ENCODE results near the gene ALPL.
"Not testable (repeated sequence)": the region's sequence is repeated elsewhere in the genome, so short reads cannot be mapped to it uniquely, and the experiment has no call there.

The ALPL gene

DNA sequence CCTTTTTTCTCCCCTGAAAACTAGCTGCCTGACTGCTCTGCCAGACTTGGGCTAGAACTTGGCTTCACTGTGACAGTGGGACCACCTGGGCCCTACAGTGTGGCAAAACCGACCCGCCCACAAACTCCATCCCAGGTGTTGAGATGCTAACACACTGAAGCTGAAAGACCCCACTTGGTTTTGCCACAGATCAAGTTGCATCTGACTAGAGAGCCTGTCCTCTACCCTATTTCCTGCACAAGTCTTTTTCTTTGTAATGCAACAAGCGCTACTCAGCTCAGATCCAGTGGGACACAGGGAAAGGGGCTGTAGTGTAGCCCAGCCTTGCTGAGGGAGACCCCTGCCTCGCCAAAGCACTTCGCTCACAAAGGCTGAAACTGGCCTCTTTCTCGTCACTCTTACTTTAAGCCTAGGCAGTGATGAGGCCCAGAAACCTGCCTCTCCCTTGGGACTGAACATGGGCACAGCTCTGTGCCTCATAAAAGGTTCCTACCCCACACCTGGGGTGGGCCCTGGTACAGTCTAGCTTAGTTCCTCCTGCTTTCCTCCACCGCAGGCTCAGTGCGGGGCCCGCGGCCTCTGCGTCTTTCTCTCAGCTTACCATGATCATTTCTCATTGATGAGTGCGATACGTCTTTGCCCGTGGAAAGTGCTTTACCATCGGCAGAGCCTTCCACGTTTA is 9.7 kb downstream of the ALPL start:
- DNase-seq (ENCODE audit: low spot score in 2 of 2) = no peak
- no peak for ATAC-seq
- Mint-ChIP-seq H3K36me3 (no peaks in the 10 kb centered on the region), H3K4me3 (no peak overlapping the region), H3K9me3 (no peaks in the 10 kb centered on the region), H3K27ac (no peak overlapping the region), H3K4me1 (peaks cover 7% of the 10 kb centered on the region)

DNA sequence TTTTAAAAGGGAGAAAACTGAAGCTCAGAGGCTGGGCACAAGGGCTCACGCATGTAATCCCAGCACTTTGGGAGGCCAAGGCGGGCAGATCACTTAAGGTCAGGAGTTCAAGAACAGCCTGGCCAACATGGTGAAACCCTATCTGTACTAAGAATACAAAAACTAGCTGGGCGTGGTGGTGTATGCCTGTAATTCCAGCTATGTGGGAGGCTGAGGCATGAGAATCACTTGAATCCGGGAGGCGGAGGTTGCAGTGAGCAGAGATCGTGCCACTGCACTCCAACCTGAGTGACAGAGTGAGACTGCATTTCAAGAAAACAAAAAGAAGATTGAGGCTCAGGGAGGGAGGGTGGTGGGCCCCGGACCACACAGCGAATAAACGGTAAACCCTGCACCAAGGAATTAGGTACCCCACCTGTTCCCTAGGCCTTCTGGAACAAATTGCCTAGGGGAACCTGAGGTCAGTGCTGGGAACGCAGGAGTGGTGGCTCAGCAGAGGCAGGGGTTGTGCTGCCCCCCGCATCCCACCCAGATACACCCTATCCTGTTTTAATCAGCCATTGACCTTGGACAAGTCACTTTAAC is 10.4 kb downstream of the ALPL start:
- H3K9me3 Mint-ChIP-seq; H3K36me3 Mint-ChIP-seq; ATAC-seq; H3K4me3 Mint-ChIP-seq; H3K27ac Mint-ChIP-seq; DNase-seq (ENCODE audit: low spot score in 2 of 2); H3K4me1 Mint-ChIP-seq: not testable (repeated sequence)

DNA sequence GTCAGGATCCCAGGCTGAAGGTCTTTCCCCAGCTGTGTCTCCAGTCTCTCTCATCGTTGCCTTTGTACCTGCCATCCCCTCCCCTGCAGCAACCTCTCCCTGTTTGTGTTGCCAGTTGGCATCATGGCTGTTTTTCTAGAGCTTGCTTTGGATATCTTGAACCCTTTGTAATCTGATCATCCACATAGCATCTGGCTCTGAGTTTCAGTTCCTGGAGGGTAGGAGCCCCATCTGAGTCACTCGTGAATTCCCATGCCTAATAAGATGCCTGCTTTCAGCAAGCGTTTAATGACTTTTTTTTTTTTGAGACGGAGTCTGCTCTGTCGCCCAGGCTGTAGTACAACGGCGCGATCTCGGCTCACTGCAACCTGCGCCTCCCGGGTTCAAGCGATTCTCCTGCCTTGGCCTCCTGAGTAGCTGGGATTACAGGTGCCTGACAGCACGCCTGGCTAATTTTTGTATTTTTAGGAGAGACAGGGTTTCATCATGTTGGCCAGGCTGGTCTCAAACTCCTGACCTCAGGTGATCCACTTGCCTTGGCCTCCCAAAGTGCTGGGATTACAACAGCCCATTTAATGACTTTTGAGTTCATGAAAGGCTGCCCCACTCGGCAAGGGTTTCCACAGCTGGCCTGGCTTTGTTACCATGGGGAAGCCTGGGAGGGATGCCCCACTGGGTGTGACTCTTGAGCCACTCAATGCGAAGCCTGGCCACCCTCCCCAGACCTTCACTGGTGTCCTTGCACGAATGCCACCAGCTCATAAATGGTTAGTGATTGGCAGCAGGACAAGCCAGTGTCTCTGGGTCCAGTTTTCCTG is 11.9 kb downstream of the ALPL start:
- DNase-seq (ENCODE audit: low spot score in 2 of 2) (no peak), ATAC-seq (no peak)
- H3K36me3 Mint-ChIP-seq = no peaks in the 10 kb centered on the region
- H3K4me3 Mint-ChIP-seq = no peak overlapping the region
- no peaks in the 10 kb centered on the region for H3K4me1 Mint-ChIP-seq
- no peak overlapping the region for H3K27ac Mint-ChIP-seq
- H3K9me3 Mint-ChIP-seq = no peaks in the 10 kb centered on the region

DNA sequence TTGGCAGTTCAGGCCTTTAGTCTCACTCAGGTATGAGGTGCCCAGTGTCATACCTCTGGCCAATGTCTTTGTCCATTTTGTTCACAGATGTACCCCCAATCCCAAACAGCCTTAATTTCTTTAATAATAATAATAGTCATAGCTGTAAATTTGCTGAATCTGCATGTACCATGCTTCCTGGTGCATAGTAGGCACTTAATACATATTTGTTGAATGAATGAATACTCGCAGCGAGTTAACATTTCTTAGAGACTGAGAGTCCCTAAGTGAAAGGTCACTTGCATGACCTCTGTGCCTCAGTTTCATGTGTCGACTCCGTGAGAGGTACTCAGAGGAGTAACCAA is 12.5 kb downstream of the ALPL start:
- Mint-ChIP-seq H3K9me3 (no peaks in the 10 kb centered on the region), H3K27ac (no peak overlapping the region), H3K4me3 (no peak overlapping the region), H3K4me1 (peaks cover 4% of the 10 kb centered on the region), H3K36me3 (no peaks in the 10 kb centered on the region)
- ATAC-seq = no peak
- DNase-seq (ENCODE audit: low spot score in 2 of 2) = no peak

DNA sequence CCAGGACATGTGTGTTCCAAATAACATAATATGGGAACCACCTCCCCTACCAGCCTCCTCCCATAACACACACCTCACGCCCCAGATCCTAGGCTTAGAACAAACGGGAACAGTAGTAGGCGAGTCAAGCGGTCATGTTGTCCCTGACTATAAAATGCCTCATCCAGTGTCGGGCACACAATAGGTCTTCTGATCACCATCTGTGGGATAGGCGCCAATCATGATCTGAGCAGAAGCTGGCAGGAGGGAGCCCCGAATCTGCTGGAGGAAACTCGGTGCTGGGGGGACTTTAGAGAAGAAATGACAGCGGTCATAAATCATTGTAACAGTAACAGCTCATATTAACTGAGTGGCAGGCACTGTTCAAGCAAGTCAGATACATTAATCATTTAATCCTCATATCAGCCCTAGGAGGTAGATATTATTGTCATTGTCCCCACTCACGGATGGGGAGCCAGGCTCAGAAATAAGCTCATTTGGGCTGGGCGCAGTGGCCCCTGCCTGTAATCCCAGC is 13.4 kb downstream of the ALPL start:
- Mint-ChIP-seq H3K27ac (no peak overlapping the region), H3K4me3 (no peak overlapping the region), H3K4me1 (peaks cover 7% of the 10 kb centered on the region), H3K36me3 (no peaks in the 10 kb centered on the region), H3K9me3 (no peaks in the 10 kb centered on the region)
- ATAC-seq = no peak
- DNase-seq (ENCODE audit: low spot score in 2 of 2) = no peak

DNA sequence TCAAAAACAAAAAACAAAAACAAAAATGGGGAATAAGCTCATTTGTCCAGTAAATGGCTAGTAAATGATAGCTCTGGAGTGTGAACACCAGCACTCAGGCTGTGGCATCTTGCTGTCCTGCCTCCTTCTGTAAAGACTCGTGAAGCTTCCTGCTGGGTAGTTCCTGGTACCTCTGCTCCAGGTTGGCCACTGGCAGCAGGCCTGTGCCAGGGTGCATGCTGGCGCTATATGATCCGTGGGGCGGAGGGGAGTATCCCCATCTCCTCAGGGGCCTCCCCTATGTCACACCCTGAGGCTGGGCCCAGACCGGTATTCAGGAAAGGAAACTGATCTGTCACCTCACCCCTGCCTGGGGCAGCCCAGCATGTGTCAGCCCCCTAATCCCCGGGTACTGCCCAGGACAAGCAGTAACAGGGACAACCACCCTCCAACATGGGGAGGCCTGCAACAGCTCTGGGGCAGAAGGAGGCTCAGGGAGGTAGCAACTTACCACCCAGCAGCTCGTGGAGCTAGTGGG is 14.1 kb downstream of the ALPL start:
- peak; percentile 46 for ATAC-seq
- DNase-seq (ENCODE audit: low spot score in 2 of 2) = no peak
- no peak overlapping the region for H3K27ac Mint-ChIP-seq
- H3K4me1 Mint-ChIP-seq = peaks cover 7% of the 10 kb centered on the region
- no peaks in the 10 kb centered on the region for H3K9me3 Mint-ChIP-seq
- no peak overlapping the region for H3K4me3 Mint-ChIP-seq
- no peaks in the 10 kb centered on the region for H3K36me3 Mint-ChIP-seq

DNA sequence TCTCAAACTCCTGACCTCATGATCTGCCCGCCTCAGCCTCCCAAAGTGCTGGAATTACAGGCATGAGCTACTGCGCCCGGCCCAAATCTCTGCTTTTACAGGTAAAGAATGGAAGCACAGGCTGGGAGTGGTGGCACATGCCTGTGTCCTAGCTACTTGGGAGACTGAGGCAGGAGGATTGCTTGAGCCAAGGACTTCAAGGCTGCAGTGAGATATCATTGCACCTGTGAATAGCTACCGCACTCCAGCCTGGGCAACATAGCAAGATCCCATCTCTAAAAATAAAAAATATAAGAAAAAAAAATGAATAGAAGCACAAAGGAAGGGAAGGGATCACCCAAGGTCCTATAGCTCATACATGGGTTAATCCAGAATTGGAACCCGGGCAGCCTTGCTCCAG is 15.0 kb downstream of the ALPL start:
- Mint-ChIP-seq H3K27ac (no peak overlapping the region), H3K36me3 (no peaks in the 10 kb centered on the region), H3K4me1 (peaks cover 7% of the 10 kb centered on the region), H3K4me3 (no peak overlapping the region), H3K9me3 (no peaks in the 10 kb centered on the region)
- no peak for ATAC-seq
- no peak for DNase-seq (ENCODE audit: low spot score in 2 of 2)

DNA sequence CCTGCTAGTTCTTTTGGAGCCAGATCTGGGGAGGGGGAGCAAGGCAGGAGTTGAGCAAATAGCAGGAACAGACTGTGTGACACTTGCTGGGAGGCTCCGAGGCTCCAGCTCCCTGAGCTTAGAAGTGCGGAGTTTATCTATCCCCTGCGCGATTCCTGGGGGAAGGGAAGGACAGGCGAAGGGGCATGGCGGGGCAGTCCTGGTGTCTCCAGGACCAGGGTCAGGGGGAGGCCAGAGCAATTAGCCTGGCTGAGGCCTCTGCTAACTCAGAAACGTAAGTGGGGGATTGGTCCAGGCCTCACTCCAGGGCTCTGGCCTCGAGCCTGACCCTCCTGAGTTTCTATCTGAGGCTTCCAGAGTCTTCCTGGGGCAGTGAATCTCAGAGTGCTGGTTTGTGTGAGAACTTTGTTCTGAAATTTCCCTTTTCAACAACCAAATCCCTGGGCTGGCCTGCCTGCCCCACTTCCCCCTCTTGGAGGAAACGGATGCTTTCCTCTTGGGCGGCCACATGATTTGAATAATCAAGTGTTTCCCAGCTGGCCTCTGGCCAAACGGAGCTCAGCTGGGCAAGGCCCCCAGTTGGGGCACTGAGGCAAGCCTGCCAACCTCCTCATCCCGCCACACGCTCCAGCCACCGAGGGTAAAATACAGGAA is 15.6 kb downstream of the ALPL start:
- Mint-ChIP-seq H3K27ac (no peak overlapping the region), H3K9me3 (no peaks in the 10 kb centered on the region), H3K4me3 (no peak overlapping the region), H3K4me1 (peaks cover 7% of the 10 kb centered on the region), H3K36me3 (peaks cover 5% of the 10 kb centered on the region)
- no peak for DNase-seq (ENCODE audit: low spot score in 2 of 2)
- ATAC-seq = peak; percentile 19

DNA sequence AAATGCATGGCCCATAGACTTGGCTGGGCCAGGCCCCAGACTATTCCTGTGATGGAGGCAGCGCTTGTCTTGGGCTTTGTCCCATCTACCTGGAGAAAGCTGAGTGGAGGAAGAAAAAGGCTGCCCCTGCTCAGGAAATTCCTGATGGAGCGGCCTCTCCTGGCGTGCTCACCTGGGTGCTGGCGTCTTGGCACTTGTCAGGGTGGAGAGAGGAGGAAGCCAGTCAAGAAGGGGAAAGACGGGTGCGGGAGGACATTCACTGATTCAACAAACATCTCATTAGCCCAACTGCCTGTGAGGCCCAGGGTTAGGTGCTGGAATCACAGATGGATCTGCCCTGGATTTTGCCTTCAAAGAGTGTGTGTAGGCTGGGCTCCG is 16.1 kb downstream of the ALPL start:
- Mint-ChIP-seq H3K36me3 (peaks cover 5% of the 10 kb centered on the region), H3K4me3 (no peak overlapping the region), H3K9me3 (no peaks in the 10 kb centered on the region), H3K27ac (no peak overlapping the region), H3K4me1 (peaks cover 7% of the 10 kb centered on the region)
- no peak for DNase-seq (ENCODE audit: low spot score in 2 of 2)
- no peak for ATAC-seq

DNA sequence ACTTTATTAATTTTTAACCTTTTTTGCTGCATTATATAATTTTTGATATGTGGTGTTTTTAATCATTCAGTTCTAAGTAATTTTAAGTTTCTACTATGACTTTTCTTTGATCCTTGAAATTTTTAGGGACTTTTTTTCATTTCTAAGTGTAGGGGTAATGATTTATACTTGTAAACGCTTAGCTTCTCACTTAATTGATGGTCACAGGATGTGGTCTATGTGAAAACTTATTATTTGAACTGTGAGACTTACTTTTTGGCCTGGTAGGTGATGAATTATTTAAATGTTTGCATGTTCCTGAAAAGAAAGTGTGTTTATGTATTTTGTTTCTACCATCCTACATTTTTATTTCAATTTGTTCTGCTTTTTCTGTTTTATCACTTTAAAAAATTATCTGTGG is 17.2 kb downstream of the ALPL start:
- Mint-ChIP-seq H3K27ac (no peak overlapping the region), H3K9me3 (no peaks in the 10 kb centered on the region), H3K36me3 (peaks cover 5% of the 10 kb centered on the region), H3K4me1 (peaks cover 7% of the 10 kb centered on the region), H3K4me3 (no peak overlapping the region)
- ATAC-seq (no peak), DNase-seq (ENCODE audit: low spot score in 2 of 2) (no peak)

DNA sequence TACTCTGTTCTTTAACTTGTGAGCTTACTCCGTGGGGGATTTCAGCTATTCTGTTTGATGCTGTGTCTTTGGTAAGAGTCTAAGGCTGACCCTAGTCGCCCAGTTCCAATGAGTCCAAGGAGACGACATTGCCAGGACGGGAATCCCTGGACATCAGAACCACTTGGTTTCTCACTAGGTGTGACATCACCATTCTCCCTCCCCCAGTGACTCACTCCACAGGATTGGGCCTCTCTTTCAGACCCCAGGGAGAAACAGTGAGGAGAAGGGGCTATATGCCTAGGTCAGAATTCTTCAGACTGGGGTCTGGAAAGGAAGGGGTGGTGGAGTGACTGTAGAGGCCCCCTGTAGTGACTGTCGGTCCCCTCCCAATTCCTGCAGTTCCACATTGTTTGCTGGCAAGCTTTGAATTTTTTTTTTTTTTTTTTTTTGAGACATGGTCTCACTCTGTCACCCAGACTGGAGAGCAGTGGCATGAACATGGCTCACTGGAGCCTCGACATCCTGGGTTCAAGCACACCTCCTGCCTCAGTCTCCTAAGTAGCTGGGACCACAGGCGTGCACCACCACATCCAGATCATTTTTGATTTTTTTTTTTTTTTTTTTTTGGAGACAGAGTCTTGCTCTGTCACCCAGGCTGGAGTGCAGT is 21.3 kb downstream of the ALPL start:
- Mint-ChIP-seq H3K4me3 (no peak overlapping the region), H3K4me1 (peaks cover 7% of the 10 kb centered on the region), H3K36me3 (peaks cover 5% of the 10 kb centered on the region), H3K9me3 (no peaks in the 10 kb centered on the region), H3K27ac (no peak overlapping the region)
- no peak for DNase-seq (ENCODE audit: low spot score in 2 of 2)
- no peak for ATAC-seq

DNA sequence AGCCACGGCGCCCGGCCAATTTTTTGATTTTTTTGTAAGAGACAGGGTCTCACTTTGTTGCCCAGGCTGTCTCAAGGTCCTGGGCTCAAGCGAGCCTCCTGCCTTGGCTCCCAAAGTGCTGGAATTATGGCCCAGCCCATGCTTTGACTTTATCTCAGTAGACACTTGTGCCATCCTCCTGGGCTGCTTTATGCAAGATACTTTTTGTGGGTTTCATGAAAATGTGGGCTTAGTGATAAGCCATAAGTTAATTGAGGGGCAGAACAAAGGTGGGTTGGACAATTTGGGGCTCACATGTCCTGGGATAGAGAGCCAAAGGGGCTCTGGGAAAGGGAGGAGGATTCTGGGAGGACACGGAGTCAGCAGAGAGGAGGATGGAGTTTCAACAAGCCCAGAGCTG is 22.0 kb downstream of the ALPL start:
- Mint-ChIP-seq H3K27ac (no peak overlapping the region), H3K4me3 (no peak overlapping the region), H3K9me3 (no peaks in the 10 kb centered on the region), H3K4me1 (peaks cover 7% of the 10 kb centered on the region), H3K36me3 (peaks cover 5% of the 10 kb centered on the region)
- ATAC-seq = no peak
- DNase-seq (ENCODE audit: low spot score in 2 of 2) = no peak

DNA sequence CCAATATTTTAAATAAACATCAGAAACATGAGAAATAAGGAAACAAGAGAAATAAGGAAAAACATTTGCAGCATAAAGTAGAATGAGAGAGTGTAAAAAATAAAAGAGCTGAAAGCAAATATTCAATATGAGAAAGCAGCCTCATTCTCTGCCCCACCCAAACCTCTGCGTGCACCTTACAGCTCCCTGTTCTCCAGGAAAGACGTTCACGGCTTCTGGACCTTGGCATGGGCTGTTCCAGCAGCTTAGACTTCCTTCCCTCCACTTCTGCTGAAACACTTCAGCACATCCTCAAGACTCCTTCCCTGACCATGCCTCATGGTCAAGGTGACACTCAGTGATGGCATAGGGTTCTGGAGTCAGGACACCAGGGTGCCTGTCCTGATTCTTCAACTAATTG is 23.3 kb downstream of the ALPL start:
- no peaks in the 10 kb centered on the region for H3K4me1 Mint-ChIP-seq
- H3K36me3 Mint-ChIP-seq = peaks cover 5% of the 10 kb centered on the region
- H3K9me3 Mint-ChIP-seq = no peaks in the 10 kb centered on the region
- ATAC-seq = peak; percentile 19
- no peak overlapping the region for H3K27ac Mint-ChIP-seq
- H3K4me3 Mint-ChIP-seq = no peak overlapping the region
- DNase-seq (ENCODE audit: low spot score in 2 of 2) = no peak

DNA sequence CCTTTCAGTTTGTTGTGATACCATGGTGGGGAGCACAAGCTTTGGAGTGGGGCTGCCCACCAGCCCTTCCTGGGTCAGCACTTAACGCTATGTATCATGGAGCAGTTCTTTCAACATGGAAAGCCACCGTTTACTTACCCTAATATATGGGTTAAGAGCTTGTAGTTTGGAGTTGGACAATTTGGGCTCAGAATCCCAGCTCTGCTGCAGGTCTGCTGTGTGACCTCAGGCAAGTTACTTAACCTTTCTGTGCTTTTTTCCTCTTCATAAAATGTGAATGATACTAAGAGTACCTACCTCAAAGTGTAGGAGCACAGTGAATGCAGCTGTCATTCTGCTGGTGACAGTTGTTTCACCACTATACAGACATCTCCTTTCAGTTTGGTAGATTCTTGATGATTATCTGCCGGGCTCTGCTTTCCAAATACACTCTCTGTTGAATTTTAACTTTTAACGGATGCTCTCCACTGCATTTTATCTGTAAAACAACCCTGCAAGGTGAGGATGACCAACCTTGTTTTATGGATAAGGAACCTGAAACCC is 23.8 kb downstream of the ALPL start:
- no peak overlapping the region for H3K27ac Mint-ChIP-seq
- ATAC-seq = no peak
- DNase-seq (ENCODE audit: low spot score in 2 of 2) = no peak
- no peak overlapping the region for H3K4me3 Mint-ChIP-seq
- H3K36me3 Mint-ChIP-seq = peaks cover 5% of the 10 kb centered on the region
- H3K4me1 Mint-ChIP-seq = no peaks in the 10 kb centered on the region
- H3K9me3 Mint-ChIP-seq = no peaks in the 10 kb centered on the region

DNA sequence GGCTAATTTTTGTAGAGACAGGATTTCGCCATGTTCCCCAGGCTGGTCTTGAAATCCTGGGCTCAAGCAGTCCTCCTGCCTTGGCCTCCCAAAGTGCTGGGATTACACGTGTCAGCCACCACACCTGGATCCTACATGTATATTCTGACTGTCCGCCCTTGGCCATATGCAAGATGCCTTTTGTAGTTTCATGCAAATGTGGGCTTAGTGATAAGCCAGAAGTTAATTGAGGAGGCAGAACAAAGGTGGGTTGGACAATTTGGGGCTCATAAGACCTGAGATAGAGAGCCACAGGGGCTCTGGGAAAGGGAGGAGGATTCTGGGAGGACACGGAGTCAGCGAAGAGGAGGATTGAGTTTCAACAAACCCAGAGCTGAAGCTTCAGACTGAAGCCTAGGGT is 24.9 kb downstream of the ALPL start:
- H3K4me3 Mint-ChIP-seq = no peak overlapping the region
- no peak for ATAC-seq
- peaks cover 5% of the 10 kb centered on the region for H3K36me3 Mint-ChIP-seq
- no peaks in the 10 kb centered on the region for H3K9me3 Mint-ChIP-seq
- H3K4me1 Mint-ChIP-seq = no peaks in the 10 kb centered on the region
- no peak overlapping the region for H3K27ac Mint-ChIP-seq
- no peak for DNase-seq (ENCODE audit: low spot score in 2 of 2)
